ENCODE data around the gene GATD1.

GATD1 gene

DNA sequence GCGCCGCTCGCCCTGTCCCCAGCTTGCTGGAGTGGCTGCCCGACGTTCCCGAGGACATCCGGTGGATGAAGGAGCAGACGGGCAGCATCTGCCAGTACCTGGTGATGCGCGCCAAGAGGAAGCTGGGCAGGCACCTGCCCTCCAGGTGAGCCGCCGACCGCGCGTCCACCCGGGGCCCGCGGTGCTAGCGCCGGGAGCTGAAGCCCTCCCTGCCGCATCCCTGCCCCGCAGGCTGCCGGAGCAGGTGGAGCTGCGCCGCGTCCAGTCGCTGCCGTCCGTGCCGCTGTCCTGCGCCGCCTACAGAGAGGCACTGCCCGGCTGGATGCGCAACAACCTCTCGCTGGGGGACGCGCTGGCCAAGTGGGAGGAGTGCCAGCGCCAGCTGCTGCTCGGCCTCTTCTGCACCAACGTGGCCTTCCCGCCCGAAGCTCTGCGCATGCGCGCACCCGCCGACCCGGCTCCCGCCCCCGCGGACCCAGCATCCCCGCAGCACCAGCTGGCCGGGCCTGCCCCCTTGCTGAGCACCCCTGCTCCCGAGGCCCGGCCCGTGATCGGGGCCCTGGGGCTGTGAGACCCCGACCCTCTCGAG, 47.1 kb upstream of the GATD1 start:
- Histone ChIP-seq H3K27me3 (replicated peaks) (no peaks in the 10 kb centered on the region), H3K36me3 (replicated peaks) (peaks cover 20% of the 10 kb centered on the region), H3K27ac (no peak overlapping the region), H3K4me3 (ENCODE audit: low read depth, low read length) (no peak overlapping the region)
- DNase-seq, result no peak
- TF ChIP-seq, protein P1, sequence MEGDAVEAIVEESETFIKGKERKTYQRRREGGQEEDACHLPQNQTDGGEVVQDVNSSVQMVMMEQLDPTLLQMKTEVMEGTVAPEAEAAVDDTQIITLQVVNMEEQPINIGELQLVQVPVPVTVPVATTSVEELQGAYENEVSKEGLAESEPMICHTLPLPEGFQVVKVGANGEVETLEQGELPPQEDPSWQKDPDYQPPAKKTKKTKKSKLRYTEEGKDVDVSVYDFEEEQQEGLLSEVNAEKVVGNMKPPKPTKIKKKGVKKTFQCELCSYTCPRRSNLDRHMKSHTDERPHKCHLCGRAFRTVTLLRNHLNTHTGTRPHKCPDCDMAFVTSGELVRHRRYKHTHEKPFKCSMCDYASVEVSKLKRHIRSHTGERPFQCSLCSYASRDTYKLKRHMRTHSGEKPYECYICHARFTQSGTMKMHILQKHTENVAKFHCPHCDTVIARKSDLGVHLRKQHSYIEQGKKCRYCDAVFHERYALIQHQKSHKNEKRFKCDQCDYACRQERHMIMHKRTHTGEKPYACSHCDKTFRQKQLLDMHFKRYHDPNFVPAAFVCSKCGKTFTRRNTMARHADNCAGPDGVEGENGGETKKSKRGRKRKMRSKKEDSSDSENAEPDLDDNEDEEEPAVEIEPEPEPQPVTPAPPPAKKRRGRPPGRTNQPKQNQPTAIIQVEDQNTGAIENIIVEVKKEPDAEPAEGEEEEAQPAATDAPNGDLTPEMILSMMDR (IDR thresholded peaks at IDR 0.05; ENCODE audit: low read depth, low read length, missing control alignments), result no peak
- in situ Hi-C loops (cut with HindIII; ENCODE audit: low pct_ligation_motif_present, low sequenced_read_pairs), result no loop called here

DNA sequence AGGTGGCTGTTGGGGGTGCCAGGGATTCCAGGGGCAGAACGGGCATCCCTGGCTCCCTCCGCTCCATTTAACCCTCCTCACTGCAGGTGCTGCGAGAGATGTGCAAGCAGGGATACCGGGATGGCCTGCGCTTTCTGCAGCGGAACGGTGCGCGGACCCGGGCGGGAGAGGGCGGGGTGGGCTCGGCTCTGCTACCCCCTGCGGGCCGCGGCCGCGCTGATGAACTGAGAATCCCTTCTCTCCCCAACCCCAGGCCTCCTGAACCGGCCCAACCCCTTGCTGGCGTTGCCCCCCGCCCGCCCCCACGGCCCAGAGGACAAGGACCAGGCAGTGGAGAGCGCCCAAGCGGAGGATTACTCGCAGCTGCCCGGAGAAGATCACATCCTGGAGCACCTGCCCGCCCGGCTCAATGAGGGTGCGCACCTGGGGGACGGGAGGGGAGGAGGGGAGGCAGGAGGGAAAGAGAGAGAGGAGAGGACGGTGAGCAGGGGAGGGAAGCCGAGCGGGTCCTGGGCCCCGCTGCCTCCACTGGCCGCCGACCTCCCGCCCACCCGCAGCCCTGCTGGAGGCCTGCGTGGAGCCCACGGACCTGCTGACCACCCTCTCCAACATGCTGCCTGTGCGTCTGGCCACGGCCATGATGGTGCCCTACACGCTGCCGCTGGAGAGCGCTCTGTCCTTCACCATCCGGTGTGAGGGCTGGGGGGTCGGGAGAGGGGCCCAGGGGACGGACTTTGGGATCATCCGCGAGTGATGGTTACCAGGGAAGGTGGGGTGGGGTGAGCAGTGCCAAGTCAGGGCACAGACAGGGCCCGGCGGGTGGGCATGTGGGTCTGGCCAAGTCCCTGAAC, 46.4 kb upstream of the GATD1 start:
- Histone ChIP-seq H3K27me3 (replicated peaks) (no peaks in the 10 kb centered on the region), H3K27ac (no peak overlapping the region), H3K36me3 (replicated peaks) (peaks cover 20% of the 10 kb centered on the region), H3K4me3 (ENCODE audit: low read depth, low read length) (no peak overlapping the region)
- TF ChIP-seq, protein P1 (IDR thresholded peaks at IDR 0.05; ENCODE audit: low read depth, low read length, missing control alignments), result no peak
- in situ Hi-C loops (cut with HindIII; ENCODE audit: low pct_ligation_motif_present, low sequenced_read_pairs), result no loop called here
- no peak for DNase-seq

DNA sequence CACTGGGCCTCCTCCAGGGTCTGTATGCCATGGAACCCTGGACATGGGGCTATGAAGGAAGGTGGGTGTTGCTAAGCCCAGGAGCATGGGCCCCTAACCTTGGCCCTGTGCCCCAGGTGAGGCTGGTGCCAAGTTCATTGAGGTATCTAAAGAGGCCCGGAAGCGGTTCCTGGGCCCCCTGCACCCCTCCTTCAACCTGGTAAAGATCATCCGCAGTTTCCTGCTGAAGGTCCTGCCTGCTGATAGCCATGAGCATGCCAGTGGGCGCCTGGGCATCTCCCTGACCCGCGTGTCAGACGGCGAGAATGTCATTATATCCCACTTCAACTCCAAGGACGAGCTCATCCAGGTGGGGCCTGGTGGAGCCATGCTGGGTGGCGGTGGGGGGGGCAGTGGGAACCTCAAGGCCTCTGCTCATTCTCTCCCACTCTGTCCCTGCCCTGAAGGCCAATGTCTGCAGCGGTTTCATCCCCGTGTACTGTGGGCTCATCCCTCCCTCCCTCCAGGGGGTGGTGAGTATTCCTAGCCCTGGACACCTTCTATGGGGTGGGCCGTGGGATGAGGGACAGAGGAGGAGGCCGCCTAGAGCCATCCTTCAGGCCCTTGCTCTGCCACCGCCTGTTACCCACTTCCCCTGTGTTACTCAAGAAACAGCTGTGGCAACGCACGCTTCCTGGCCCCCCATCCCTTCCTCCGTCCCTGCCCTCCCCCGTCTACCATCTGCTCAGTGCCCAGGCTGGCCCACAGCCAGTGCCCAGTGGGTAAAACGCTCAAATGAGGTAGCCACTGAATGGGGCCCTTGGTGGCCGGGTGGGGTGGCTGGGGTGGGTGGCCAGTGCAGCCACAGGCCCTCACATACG, 44.5 kb upstream of the GATD1 start:
- TF ChIP-seq, protein P1 (IDR thresholded peaks at IDR 0.05; ENCODE audit: low read depth, low read length, missing control alignments), result no peak
- Histone ChIP-seq H3K36me3 (replicated peaks) (peaks cover 20% of the 10 kb centered on the region), H3K4me3 (ENCODE audit: low read depth, low read length) (no peak overlapping the region), H3K27me3 (replicated peaks) (no peaks in the 10 kb centered on the region), H3K27ac (no peak overlapping the region)
- in situ Hi-C loops (cut with HindIII; ENCODE audit: low pct_ligation_motif_present, low sequenced_read_pairs), result no loop called here
- DNase-seq, result no peak

DNA sequence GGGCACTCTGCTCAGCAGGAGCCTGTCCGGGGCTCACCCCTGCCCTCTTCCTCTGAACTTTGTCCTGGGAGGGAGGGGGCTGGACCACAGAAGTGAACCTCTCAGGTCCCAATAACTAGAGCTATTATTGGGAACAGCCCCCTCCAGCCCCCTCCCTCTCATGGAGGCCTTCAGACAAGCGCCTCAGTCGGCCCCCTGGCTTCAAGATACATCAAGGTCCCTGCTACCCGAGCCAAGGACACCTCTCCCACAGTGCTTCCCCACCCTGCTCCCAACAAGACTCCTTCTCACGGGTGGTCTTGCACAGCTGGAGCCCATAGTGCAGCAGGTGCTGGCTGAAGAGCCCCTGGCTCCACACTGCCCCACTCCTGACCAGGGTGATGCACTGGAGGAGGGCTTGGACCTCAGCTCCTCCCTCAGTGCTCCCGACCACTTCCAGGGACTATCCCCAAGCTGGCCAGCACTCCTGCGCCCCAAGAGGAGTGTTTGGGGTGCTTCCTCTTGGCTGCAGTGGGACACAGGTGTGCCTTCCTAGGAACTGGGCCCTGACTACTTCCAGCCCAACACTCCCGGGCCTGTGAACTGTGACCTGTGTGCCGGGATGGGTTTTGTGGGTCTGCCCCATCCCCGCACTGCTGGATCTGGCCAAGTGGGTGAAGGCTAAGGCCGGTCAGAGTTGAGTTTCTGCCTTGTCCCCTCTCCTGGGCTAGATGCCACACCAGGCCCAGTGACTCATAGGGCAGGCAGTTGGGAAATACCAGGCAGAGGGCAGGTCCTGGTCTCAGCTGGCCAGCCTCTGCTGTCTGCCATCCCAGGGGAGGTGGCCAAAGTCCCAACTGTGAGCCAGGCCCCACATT, 43.6 kb upstream of the GATD1 start:
- in situ Hi-C loops (cut with HindIII; ENCODE audit: low pct_ligation_motif_present, low sequenced_read_pairs), result no loop called here
- TF ChIP-seq, protein P1 (IDR thresholded peaks at IDR 0.05; ENCODE audit: low read depth, low read length, missing control alignments), result no peak
- H3K27ac ChIP-seq, result no peak overlapping the region
- DNase-seq, result no peak
- peak overlapping the region; percentile 52 for H3K4me3 ChIP-seq (ENCODE audit: low read depth, low read length)
- H3K36me3 ChIP-seq (replicated peaks), result peaks cover 20% of the 10 kb centered on the region
- no peaks in the 10 kb centered on the region for H3K27me3 ChIP-seq (replicated peaks)

DNA sequence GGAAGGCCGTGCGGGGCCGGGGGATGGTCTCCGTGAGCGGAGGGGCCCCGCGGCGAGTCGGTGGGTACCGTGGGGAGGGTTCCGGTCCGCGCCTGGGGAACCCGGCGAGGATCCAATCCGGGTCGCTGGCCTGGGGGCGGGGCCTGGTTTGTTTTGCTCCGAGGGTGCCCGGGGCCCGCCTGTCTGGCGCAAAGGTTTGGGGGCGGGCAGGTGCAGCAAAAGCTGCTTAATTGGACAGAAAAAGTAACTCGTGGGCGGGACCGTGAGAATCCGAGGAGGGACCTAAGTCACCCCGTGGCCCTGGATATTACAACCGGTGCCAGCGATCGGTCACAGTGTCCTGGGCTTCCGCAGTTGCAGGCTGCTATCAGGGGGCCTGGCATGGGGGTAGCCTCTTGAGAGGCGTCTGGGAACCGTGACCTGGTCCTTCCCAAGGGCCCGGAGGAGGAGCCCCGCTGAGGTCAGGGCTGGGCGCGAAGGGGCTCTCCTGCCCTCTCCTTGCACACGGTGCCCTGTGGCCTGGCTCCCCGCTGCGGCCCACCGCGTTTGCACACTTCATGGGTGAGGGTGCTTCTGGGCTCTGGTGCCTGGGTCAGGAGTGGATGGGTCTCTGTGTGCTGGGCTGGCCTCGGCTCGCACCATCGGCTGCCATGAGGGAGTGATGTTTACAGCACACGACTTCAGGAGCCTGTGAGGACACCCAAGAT, 42.8 kb upstream of the GATD1 start:
- DNase-seq, result no peak
- H3K27me3 ChIP-seq (replicated peaks), result no peaks in the 10 kb centered on the region
- TF ChIP-seq, protein P1 (IDR thresholded peaks at IDR 0.05; ENCODE audit: low read depth, low read length, missing control alignments), result no peak
- peak overlapping the region; percentile 79 for H3K27ac ChIP-seq
- peak overlapping the region; percentile 52 for H3K4me3 ChIP-seq (ENCODE audit: low read depth, low read length)
- in situ Hi-C loops (cut with HindIII; ENCODE audit: low pct_ligation_motif_present, low sequenced_read_pairs), result no loop called here
- peaks cover 16% of the 10 kb centered on the region for H3K36me3 ChIP-seq (replicated peaks)

Data from brain microvascular endothelial cell (primary cell).